ENCODE measurements around the gene SUN1.

SUN1 gene

GRCh38 chr7:824664-825063 lies 7.6 kb upstream of the SUN1 start:
- H3K27ac ChIP-seq (ENCODE audit: low read length), result peak overlapping the region; percentile 31
- no peak overlapping the region for H3K9ac ChIP-seq (ENCODE audit: low read length in 2 of 2)
- H3K4me3 ChIP-seq (ENCODE audit: low read length in 2 of 2), result peak overlapping the region in 1 of 2 donors; percentile 29
- H3K4me1 ChIP-seq (ENCODE audit: control insufficient read depth, insufficient read depth, low read length), result peaks cover 61% of the 10 kb centered on the region
- H3K27me3 ChIP-seq (ENCODE audit: control insufficient read depth in 1 of 2, insufficient read depth in 2 of 2, low read length in 2 of 2), result no peaks in the 10 kb centered on the region
- peaks cover 3 to 6% of the 10 kb centered on the region in 2 donors for H3K36me3 ChIP-seq (ENCODE audit: control insufficient read depth in 2 of 2, insufficient read depth in 2 of 2, low read length in 2 of 2)
- no peaks in the 10 kb centered on the region for H3K9me3 ChIP-seq (ENCODE audit: control insufficient read depth in 2 of 2, low read length in 2 of 2)

- Histone ChIP-seq H3K4me3 (ENCODE audit: low read length in 2 of 2) (no peak overlapping the region), H3K4me1 (ENCODE audit: control insufficient read depth, insufficient read depth, low read length) (peaks cover 64% of the 10 kb centered on the region), H3K9me3 (ENCODE audit: control insufficient read depth in 2 of 2, low read length in 2 of 2) (no peaks in the 10 kb centered on the region), H3K27me3 (ENCODE audit: control insufficient read depth in 1 of 2, insufficient read depth in 2 of 2, low read length in 2 of 2) (no peaks in the 10 kb centered on the region), H3K27ac (ENCODE audit: low read length) (no peak overlapping the region), H3K9ac (ENCODE audit: low read length in 2 of 2) (no peak overlapping the region), H3K36me3 (ENCODE audit: control insufficient read depth in 2 of 2, insufficient read depth in 2 of 2, low read length in 2 of 2) (peaks cover 3 to 6% of the 10 kb centered on the region in 2 donors)
Measured at GRCh38 chr7:825386-825785, 6.9 kb upstream of the SUN1 start.

GRCh38 chr7:826230-826917 lies 5.9 kb upstream of the SUN1 start:
- no peak overlapping the region for H3K4me3 ChIP-seq (ENCODE audit: low read length in 2 of 2)
- peak overlapping the region; percentile 41 for H3K27ac ChIP-seq (ENCODE audit: low read length)
- no peaks in the 10 kb centered on the region for H3K27me3 ChIP-seq (ENCODE audit: control insufficient read depth in 1 of 2, insufficient read depth in 2 of 2, low read length in 2 of 2)
- peaks cover 69% of the 10 kb centered on the region for H3K4me1 ChIP-seq (ENCODE audit: control insufficient read depth, insufficient read depth, low read length)
- H3K36me3 ChIP-seq (ENCODE audit: control insufficient read depth in 2 of 2, insufficient read depth in 2 of 2, low read length in 2 of 2), result peaks cover 3 to 6% of the 10 kb centered on the region in 2 donors
- no peaks in the 10 kb centered on the region for H3K9me3 ChIP-seq (ENCODE audit: control insufficient read depth in 2 of 2, low read length in 2 of 2)
- H3K9ac ChIP-seq (ENCODE audit: low read length in 2 of 2), result peak overlapping the region in 1 of 2 donors; percentile 13

GRCh38 chr7:828793-829561 lies 3.3 kb upstream of the SUN1 start:
- peaks cover 0 to 2% of the 10 kb centered on the region in 2 donors for H3K36me3 ChIP-seq (ENCODE audit: control insufficient read depth in 2 of 2, insufficient read depth in 2 of 2, low read length in 2 of 2)
- H3K4me1 ChIP-seq (ENCODE audit: control insufficient read depth, insufficient read depth, low read length), result peaks cover 69% of the 10 kb centered on the region
- no peaks in the 10 kb centered on the region for H3K9me3 ChIP-seq (ENCODE audit: control insufficient read depth in 2 of 2, low read length in 2 of 2)
- H3K27ac ChIP-seq (ENCODE audit: low read length), result no peak overlapping the region
- peak overlapping the region in 1 of 2 donors; percentile 21 for H3K9ac ChIP-seq (ENCODE audit: low read length in 2 of 2)
- H3K4me3 ChIP-seq (ENCODE audit: low read length in 2 of 2), result no peak overlapping the region
- no peaks in the 10 kb centered on the region for H3K27me3 ChIP-seq (ENCODE audit: control insufficient read depth in 1 of 2, insufficient read depth in 2 of 2, low read length in 2 of 2)

GRCh38 chr7:830069-830468 lies 2.2 kb upstream of the SUN1 start:
- Histone ChIP-seq H3K27me3 (ENCODE audit: control insufficient read depth in 1 of 2, insufficient read depth in 2 of 2, low read length in 2 of 2) (no peaks in the 10 kb centered on the region), H3K9me3 (ENCODE audit: control insufficient read depth in 2 of 2, low read length in 2 of 2) (no peaks in the 10 kb centered on the region), H3K9ac (ENCODE audit: low read length in 2 of 2) (no peak overlapping the region), H3K4me3 (ENCODE audit: low read length in 2 of 2) (no peak overlapping the region), H3K36me3 (ENCODE audit: control insufficient read depth in 2 of 2, insufficient read depth in 2 of 2, low read length in 2 of 2) (peaks cover 0 to 2% of the 10 kb centered on the region in 2 donors), H3K27ac (ENCODE audit: low read length) (peak overlapping the region; percentile 87), H3K4me1 (ENCODE audit: control insufficient read depth, insufficient read depth, low read length) (peaks cover 75% of the 10 kb centered on the region)

- H3K27ac ChIP-seq (ENCODE audit: low read length), result peak overlapping the region; percentile 87
- H3K4me3 ChIP-seq (ENCODE audit: low read length in 2 of 2), result peak overlapping the region; percentile 54 to 68
- H3K27me3 ChIP-seq (ENCODE audit: control insufficient read depth in 1 of 2, insufficient read depth in 2 of 2, low read length in 2 of 2), result no peaks in the 10 kb centered on the region
- peak overlapping the region; percentile 34 to 58 for H3K9ac ChIP-seq (ENCODE audit: low read length in 2 of 2)
- peaks cover 82% of the 10 kb centered on the region for H3K4me1 ChIP-seq (ENCODE audit: control insufficient read depth, insufficient read depth, low read length)
- H3K9me3 ChIP-seq (ENCODE audit: control insufficient read depth in 2 of 2, low read length in 2 of 2), result no peaks in the 10 kb centered on the region
- no peaks in the 10 kb centered on the region for H3K36me3 ChIP-seq (ENCODE audit: control insufficient read depth in 2 of 2, insufficient read depth in 2 of 2, low read length in 2 of 2)
Measured at GRCh38 chr7:831596-832166, 595 bp upstream of the SUN1 start.

- H3K27me3 ChIP-seq (ENCODE audit: control insufficient read depth in 1 of 2, insufficient read depth in 2 of 2, low read length in 2 of 2), result no peaks in the 10 kb centered on the region
- no peaks in the 10 kb centered on the region for H3K36me3 ChIP-seq (ENCODE audit: control insufficient read depth in 2 of 2, insufficient read depth in 2 of 2, low read length in 2 of 2)
- peak overlapping the region in 1 of 2 donors; percentile 58 for H3K9ac ChIP-seq (ENCODE audit: low read length in 2 of 2)
- H3K4me3 ChIP-seq (ENCODE audit: low read length in 2 of 2), result peak overlapping the region in 1 of 2 donors; percentile 29
- H3K4me1 ChIP-seq (ENCODE audit: control insufficient read depth, insufficient read depth, low read length), result peaks cover 91% of the 10 kb centered on the region
- peak overlapping the region; percentile 87 for H3K27ac ChIP-seq (ENCODE audit: low read length)
- no peaks in the 10 kb centered on the region for H3K9me3 ChIP-seq (ENCODE audit: control insufficient read depth in 2 of 2, low read length in 2 of 2)
Measured at GRCh38 chr7:832968-833424, 720 bp downstream of the SUN1 start.

GRCh38 chr7:833601-834258 lies 1.5 kb downstream of the SUN1 start:
- Histone ChIP-seq H3K9ac (ENCODE audit: low read length in 2 of 2) (no peak overlapping the region), H3K27ac (ENCODE audit: low read length) (peak overlapping the region; percentile 87), H3K4me3 (ENCODE audit: low read length in 2 of 2) (no peak overlapping the region), H3K27me3 (ENCODE audit: control insufficient read depth in 1 of 2, insufficient read depth in 2 of 2, low read length in 2 of 2) (no peaks in the 10 kb centered on the region), H3K36me3 (ENCODE audit: control insufficient read depth in 2 of 2, insufficient read depth in 2 of 2, low read length in 2 of 2) (peaks cover under 1% of the 10 kb centered on the region in 2 donors), H3K4me1 (ENCODE audit: control insufficient read depth, insufficient read depth, low read length) (peaks cover 94% of the 10 kb centered on the region), H3K9me3 (ENCODE audit: control insufficient read depth in 2 of 2, low read length in 2 of 2) (no peaks in the 10 kb centered on the region)

- peak overlapping the region; percentile 87 for H3K27ac ChIP-seq (ENCODE audit: low read length)
- no peaks in the 10 kb centered on the region for H3K27me3 ChIP-seq (ENCODE audit: control insufficient read depth in 1 of 2, insufficient read depth in 2 of 2, low read length in 2 of 2)
- no peak overlapping the region for H3K9ac ChIP-seq (ENCODE audit: low read length in 2 of 2)
- peaks cover 5 to 6% of the 10 kb centered on the region in 2 donors for H3K36me3 ChIP-seq (ENCODE audit: control insufficient read depth in 2 of 2, insufficient read depth in 2 of 2, low read length in 2 of 2)
- H3K4me3 ChIP-seq (ENCODE audit: low read length in 2 of 2), result peak overlapping the region in 1 of 2 donors; percentile 15
- no peaks in the 10 kb centered on the region for H3K9me3 ChIP-seq (ENCODE audit: control insufficient read depth in 2 of 2, low read length in 2 of 2)
- peaks cover 93% of the 10 kb centered on the region for H3K4me1 ChIP-seq (ENCODE audit: control insufficient read depth, insufficient read depth, low read length)
Measured at GRCh38 chr7:834277-834676, 2.0 kb downstream of the SUN1 start.

- H3K4me1 ChIP-seq (ENCODE audit: control insufficient read depth, insufficient read depth, low read length), result peaks cover 90% of the 10 kb centered on the region
Measured at GRCh38 chr7:835021-835420, 2.7 kb downstream of the SUN1 start.

More at GRCh38 chr7:835021-835420, 2.7 kb downstream of the SUN1 start:
- Histone ChIP-seq H3K9me3 (ENCODE audit: control insufficient read depth in 2 of 2, low read length in 2 of 2) (no peaks in the 10 kb centered on the region), H3K27me3 (ENCODE audit: control insufficient read depth in 1 of 2, insufficient read depth in 2 of 2, low read length in 2 of 2) (no peaks in the 10 kb centered on the region), H3K27ac (ENCODE audit: low read length) (peak overlapping the region; percentile 87), H3K4me3 (ENCODE audit: low read length in 2 of 2) (no peak overlapping the region), H3K36me3 (ENCODE audit: control insufficient read depth in 2 of 2, insufficient read depth in 2 of 2, low read length in 2 of 2) (peaks cover 8 to 12% of the 10 kb centered on the region in 2 donors), H3K9ac (ENCODE audit: low read length in 2 of 2) (no peak overlapping the region)

Data from stomach smooth muscle (tissue), 2 donors.